CD4-positive, alpha-beta T cell treated with Interferon gamma for 1 hour (primary cell): ENCODE data around the gene PTPRM.

ENCODE experiments used
- DNase-seq: peaks from one replicate; pipeline ENCODE4 v3.0.0-alpha.2; 2020

Gene PTPRM

GRCh38 chr18:8208716-8209115 lies 641.6 kb downstream of the PTPRM start:
- DNase-seq, result no peak

GRCh38 chr18:8212896-8213780 lies 646.0 kb downstream of the PTPRM start:
- DNase-seq, result no peak

GRCh38 chr18:8215741-8216140 lies 648.6 kb downstream of the PTPRM start:
- DNase-seq, result no peak

- DNase-seq, result no peak
Measured at GRCh38 chr18:8217051-8217564, 650.0 kb downstream of the PTPRM start.

- no peak for DNase-seq
Measured at GRCh38 chr18:8218197-8218596, 651.1 kb downstream of the PTPRM start.

- DNase-seq, result no peak
Measured at GRCh38 chr18:8221452-8221851, 654.3 kb downstream of the PTPRM start.

- no peak for DNase-seq
Measured at GRCh38 chr18:8224576-8224975, 657.5 kb downstream of the PTPRM start.

- DNase-seq, result no peak
Measured at GRCh38 chr18:8229040-8229439, 661.9 kb downstream of the PTPRM start.

- no peak for DNase-seq
Measured at GRCh38 chr18:8229787-8230186, 662.7 kb downstream of the PTPRM start.

GRCh38 chr18:8231316-8231715 lies 664.2 kb downstream of the PTPRM start:
- no peak for DNase-seq

GRCh38 chr18:8232791-8233190 lies 665.7 kb downstream of the PTPRM start:
- no peak for DNase-seq

- no peak for DNase-seq
Measured at GRCh38 chr18:8235894-8236293, 668.8 kb downstream of the PTPRM start.

- no peak for DNase-seq
Measured at GRCh38 chr18:8238507-8238906, 671.4 kb downstream of the PTPRM start.

GRCh38 chr18:8241731-8242130 lies 674.6 kb downstream of the PTPRM start:
- no peak for DNase-seq

- no peak for DNase-seq
Measured at GRCh38 chr18:8242151-8242696, 675.1 kb downstream of the PTPRM start.

GRCh38 chr18:8247700-8248099 lies 680.6 kb downstream of the PTPRM start:
- no peak for DNase-seq

- DNase-seq, result no peak
Measured at GRCh38 chr18:8248576-8248975, 681.5 kb downstream of the PTPRM start.

GRCh38 chr18:8249811-8250210 lies 682.7 kb downstream of the PTPRM start:
- DNase-seq, result no peak

GRCh38 chr18:8252371-8252770 lies 685.3 kb downstream of the PTPRM start:
- no peak for DNase-seq

GRCh38 chr18:8253944-8254343 lies 686.8 kb downstream of the PTPRM start:
- no peak for DNase-seq

- DNase-seq, result no peak
Measured at GRCh38 chr18:8254654-8255053, 687.5 kb downstream of the PTPRM start.

- no peak for DNase-seq
Measured at GRCh38 chr18:8257851-8258434, 690.8 kb downstream of the PTPRM start.

GRCh38 chr18:8260319-8260718 lies 693.2 kb downstream of the PTPRM start:
- no peak for DNase-seq

- DNase-seq, result no peak
Measured at GRCh38 chr18:8260827-8261226, 693.7 kb downstream of the PTPRM start.
